Measurements from ENCODE around the gene AGRN.
"Not testable (repeated sequence)": the region's sequence is repeated elsewhere in the genome, so short reads cannot be mapped to it uniquely, and the experiment has no call there.

The AGRN gene

DNA sequence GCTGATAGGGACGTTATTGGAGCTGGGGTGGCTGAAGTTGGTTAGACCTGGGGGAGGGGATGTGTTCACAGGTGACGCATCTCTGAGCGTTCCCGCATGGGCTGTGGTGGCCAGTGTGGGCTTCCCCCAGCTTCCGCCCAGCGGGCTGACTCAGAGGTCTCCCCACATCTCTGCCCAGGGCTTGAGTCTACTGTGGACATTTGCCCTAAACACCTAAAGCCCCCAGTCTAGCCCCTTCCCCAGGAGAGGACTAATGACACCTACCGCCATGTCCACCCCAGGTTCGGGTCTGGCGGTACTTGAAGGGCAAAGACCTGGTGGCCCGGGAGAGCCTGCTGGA lies 2.0 kb downstream of the AGRN start:
- DNase-seq = no peak

DNA sequence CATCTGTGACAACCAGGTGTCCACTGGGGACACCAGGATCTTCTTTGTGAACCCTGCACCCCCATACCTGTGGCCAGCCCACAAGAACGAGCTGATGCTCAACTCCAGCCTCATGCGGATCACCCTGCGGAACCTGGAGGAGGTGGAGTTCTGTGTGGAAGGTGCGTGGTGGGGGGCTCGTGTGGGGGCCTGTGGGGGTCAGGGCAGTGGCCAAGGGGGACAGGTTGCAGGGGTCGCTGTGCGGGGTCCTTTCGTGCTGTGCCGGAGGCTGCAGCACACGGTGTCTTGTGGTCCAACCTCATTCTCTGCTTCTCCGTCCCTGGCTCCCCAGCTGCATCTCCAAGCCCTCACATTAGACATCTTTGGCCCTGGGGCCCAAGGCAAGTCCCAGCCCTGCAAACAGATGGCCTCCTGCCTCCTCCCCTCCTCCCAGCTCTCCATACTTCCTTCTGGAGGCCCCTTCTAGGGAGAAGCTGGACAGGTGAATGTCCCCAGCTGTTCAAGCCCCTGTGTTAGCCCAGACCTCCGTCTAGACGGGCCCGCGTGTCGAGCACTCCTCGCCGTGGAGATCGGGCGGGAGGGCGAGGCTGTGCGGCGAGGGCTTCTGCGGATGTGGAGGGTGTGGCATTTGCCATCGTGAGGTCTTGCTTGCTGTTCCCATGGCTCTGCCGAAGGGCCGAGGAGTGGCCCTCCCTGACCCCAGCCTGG lies 2.5 kb downstream of the AGRN start:
- no peak for DNase-seq

DNA sequence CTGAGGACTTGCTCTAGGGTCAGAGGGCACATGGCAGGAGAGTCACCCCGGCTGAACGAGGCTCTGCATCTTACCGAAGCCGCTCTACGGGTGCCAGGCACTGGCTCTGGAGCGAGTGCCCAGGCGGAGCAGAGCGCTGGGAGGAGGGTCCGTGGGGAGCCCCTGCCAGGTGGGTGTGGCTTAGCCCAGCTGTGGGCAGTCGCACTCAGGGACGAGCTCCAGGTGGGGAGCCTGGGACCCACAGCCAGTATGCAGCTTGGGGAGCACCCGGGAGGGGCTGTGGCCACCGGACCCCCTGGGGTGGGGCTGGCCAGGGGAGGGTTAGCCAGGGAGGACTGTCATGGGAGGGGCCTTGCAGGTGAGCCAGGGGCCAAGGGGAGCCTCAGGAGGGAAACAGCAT lies 3.8 kb downstream of the AGRN start:
- DNase-seq = no peak

DNA sequence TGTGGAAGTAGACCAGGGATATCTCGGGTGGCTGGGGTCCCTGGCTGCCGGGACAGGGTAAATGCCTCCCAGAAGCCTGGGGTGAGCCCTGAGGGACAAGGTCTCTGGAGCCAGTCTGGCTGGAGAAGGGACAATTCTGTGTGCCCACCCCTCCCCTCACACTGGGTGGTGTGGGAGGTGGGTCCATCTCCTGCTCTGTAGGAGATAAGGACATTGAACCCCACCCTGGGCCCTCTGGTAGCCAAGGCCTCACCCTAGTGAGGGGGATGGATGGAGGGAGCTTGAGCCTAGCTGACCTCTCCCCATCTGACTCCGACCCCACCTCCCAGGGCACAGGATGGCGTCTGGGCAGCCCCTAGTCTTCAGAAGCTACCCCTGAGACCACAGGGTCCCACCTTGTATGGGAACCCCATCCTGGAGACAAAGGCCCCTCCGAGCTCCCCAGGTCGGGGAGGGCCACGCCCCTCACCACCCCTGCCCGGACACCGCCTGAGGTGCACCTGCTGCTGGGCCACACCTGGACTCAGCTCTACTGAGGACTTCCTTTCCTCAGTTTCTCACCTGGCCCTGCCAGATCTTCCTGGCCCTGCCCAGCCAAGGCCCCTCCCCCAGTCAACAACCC lies 4.3 kb downstream of the AGRN start:
- DNase-seq = no peak

DNA sequence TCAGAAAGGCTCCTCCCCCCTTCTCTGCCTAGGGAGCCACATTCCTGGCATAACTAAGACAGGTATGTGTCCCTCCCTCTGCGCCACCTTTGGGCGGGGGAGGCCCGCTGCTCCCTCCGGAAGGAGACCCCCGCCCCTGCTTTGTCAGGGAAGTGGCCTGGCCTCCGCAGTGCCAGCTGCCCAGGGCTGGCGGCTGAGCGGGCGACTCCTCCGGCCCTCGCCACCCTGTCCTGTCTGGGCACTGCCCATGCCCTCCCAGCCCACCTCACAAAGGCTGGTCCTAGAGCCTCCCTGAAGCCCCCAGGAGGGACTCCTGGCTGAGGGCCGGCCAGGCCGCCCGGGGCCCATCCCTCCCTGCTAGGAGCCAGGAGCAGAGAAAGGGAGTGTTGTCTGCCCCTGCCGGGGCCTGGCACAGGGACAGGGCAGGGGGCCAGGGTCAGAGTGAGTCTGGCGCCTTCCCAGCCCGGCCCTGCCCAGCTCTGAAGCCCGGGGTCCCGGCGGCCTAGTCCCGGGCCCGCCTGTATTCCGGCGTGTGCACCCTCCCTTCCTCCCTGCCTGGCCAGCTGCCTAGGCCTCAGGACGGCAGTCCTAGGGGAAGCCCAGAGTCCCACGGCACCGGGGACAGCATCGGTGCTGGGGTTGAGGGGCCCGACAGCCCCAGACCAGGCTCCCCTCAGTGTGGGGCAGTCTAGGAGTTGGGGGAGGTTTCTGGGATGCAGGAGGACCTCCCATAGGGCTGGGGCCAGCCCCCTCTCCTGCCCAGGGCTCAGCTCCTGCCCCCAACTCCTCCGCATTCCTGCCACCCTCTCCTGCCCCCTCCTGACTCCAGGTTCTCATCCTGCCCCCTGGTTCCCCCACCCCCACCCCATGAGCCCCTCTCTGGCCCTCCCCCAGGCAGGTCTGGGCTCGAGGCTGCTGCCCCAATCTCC lies 5.1 kb downstream of the AGRN start:
- DNase-seq = no peak

DNA sequence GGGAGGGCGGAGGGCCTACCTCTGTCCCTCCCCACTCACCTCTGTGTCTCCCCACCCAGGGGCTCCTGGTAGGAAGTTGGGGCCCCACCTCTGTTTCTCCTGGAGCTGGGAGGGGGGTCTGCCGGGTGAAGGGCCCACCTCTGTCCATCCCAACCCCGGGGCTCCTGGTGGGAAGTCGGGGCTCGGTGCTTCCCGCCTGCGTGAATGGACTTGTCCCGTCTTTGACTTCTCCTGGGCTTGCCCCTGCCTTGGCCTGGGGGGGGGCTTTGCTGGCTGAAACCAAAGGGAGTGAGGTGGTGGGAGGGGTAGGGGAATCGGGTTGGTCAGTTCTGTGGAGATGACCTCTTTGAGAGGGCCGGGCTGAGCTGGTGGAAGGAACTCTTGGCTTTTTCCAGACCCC lies 5.8 kb downstream of the AGRN start:
- DNase-seq = no peak

DNA sequence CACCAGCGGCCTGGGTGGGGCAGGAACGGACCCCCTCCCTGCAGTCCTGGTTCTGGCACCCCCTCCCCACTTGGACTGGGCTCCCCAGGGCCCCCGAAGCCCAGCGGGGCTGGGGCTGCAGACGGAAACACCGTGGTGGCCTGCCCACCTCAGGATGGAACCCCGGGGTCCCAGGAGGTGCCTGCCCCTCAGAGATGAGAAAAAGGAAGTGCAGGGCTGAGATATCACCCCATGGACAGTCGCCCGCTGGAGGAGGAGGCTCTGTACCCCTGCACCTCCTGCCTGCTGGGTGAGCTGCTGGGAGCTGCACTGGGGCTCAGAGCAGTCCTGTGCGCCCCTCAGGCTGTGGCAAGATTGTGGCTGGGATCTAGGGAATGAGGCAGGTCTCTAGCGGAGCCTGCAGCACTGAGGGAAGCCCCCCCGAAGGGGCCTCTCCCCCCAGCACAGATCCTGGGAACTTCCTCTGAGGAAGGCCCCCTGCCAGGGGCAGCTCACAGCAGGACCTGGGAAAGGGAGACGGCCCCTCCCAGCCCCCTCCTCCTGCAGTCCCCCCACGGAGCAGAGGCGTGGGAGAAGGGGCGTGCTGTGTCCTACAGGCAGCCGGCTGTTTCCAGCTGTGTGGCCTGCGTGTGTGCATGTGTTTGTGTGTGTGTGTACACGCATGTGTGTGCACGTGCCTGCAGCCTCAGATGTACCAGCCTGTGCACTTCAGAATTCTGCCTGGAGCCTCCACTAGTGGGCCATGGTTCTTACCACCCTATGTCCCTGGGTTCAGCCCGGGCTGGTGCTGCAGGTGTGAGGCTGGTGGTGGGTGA lies 6.9 kb downstream of the AGRN start:
- DNase-seq = no peak

DNA sequence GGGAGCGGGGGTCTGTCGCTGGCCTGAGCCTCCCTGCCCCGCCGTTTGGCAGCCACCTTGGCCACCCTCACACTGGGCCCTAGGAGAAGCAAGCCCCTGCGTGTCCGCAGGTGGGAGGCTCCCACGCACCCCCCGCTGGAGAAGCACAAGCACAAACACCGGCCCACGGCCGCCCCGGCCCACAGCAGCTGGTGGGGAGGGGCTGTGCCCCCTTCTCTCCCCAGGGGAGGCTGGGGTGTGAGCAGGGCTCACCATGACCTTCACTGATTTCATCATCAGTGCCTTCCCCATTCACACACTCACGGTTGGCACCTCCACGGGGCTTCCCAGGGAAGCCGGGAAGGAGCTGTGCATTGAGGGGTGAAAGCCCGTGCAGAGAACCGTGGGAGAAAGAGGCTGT lies 7.9 kb downstream of the AGRN start:
- no peak for DNase-seq

DNA sequence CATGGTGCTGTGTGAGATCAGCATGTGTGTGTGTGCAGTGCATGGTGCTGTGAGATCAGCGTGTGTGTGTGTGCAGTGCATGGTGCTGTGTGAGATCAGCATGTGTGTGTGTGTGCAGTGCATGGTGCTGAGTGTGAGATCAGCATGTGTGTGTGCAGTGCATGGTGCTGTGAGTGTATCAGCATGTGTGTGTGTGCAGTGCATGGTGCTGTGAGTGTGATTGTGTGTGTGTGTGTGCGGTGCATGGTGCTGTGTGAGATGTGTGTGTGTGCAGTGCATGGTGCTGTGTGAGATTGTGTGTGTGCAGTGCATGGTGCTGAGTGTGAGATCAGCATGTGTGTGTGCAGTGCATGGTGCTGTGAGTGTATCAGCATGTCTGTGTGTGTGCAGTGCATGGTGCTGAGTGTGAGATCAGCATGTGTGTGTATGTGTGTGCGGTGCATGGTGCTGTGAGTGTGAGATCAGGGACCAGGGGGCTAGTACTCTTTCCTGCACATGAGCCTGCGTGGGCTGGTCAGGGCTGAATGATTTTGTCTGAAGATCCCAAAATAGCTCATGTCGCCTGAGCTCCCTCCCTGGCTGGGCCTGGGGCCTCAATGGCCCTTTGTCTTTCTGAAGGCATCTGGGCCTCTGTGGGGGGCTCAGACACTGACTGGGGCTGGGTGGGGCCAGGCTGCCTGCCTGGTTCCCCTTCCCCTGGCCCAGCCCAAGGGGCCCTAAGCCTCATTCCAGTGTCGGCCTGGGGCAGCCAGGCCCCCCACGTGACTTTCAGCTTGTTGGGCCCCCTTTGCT lies 11.1 kb downstream of the AGRN start:
- DNase-seq = not testable (repeated sequence)

DNA sequence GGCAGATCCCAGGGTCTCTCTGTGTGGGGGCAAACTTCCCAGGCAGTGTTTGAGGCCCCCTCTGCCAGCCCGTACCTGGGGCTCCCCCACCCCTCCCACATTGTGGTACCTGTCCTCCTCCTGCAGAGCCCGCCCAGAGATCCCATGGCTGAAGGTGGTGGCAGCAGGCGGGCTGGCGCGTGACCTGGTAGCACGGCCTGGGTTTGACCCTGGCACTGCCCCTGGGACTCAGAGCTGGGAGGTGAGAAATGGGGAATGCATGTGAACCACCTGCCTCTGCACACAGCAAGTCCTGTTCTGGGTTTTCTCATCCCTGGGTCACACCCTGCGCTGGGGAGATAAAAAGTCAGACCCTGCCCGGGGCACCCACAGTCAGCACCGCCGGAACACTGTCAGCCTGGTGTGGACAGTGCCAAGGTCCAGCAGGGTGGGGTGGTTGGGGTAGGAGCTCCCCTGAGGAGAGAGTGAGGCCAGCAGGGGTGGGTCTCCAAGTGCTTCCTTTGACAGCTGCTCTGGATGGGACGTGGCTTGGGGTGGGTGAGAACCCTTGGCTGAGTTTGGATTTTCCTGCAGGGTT lies 11.8 kb downstream of the AGRN start:
- no peak for DNase-seq

DNA sequence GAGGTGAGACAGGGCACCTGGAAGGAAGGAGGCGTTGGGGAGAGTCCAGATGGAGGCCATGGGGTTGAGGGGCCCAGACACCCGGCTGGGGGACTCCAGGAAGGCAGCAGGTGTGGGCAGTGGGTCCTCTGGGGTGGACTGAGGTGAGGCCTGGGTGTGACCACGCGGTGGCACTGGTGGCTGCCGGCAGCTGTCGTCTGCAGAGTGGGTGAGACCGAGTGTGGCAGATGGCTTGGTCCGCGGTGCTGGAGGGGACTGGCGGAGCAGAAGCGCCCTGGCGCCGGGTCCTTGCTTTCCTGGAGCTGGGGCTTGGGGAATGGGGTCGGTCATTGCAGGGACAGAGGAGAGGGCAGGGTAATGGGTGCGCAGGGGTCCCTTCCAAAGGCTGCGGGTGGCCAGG lies 12.5 kb downstream of the AGRN start:
- DNase-seq = no peak

DNA sequence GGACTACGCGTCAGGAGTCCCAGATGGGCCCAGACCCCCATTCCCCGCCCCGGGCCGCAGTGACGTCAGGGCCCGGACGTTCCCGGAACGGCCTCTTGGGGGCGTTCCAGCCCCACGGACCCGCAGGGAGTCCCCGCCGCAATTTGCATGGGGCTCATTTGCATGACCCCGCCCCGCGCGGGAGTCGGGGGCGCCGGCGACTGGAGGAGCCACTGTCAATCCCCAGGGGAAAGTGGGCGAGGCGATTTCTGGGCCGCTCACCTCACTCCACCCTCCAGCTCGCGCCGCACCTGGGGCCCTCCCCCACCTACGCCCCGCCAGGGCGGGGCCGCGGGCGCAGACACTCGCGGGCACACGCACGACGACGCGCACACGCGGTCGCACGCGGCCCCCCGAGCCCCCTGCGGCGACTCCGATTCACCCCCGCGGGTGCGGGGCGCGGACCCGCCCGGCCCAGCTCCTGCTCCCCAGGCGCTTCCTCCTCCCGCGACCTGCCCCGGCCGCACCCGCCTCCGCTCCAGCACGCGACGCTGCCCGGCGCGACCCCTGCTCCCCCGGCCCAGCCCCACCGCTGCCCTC lies 13.2 kb downstream of the AGRN start:
- peak; percentile 92 for DNase-seq

DNA sequence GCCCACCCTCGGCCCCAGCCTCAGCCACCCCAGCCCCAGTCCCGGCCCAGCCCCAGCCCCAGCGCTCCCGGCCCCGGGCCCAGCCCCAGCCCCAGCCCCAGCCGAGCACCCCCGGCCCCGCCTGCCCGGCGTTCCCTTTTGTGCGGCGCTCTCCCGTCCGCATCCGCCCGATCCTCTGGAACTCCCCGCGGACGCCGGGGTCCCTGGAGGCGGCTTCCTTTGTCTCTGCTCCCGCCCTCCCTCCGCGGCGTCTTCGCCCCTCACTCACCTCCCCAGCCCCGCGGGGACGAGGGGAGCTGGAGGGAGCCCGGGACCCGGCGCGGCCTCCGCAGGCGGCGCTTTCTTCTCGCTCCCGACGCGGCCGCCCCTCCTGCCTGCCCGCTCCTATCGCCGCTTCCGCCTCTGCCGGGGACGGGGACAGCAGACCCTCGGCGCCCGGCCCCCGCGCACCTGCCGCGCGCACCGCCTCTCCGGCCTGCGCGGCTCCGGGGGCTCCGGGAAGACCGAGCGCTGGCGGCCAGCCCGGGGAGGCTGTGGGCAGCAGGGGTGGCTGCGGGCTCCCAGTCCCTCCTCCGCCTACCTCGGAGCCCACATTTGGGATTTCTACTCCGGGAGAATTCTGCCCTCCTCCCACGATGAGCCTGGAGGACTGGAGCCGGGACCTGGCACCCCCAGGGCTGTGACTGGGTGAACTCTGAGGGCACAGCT lies 14.0 kb downstream of the AGRN start:
- DNase-seq = no peak

DNA sequence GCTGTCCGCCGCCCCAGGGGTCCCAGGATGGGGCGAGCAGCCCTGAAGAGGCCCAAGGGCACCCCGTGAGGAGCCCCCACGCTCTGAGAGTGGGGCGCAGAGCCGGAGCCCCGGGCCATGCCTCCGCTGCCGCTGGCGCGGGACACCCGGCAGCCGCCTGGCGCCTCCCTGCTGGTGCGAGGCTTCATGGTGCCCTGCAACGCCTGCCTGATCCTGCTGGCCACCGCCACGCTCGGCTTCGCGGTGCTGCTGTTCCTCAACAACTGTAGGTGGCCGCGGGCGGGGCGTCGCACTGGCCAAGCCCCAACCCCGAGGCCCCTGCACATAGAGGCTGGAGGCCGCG lies 14.5 kb downstream of the AGRN start:
- no peak for DNase-seq

DNA sequence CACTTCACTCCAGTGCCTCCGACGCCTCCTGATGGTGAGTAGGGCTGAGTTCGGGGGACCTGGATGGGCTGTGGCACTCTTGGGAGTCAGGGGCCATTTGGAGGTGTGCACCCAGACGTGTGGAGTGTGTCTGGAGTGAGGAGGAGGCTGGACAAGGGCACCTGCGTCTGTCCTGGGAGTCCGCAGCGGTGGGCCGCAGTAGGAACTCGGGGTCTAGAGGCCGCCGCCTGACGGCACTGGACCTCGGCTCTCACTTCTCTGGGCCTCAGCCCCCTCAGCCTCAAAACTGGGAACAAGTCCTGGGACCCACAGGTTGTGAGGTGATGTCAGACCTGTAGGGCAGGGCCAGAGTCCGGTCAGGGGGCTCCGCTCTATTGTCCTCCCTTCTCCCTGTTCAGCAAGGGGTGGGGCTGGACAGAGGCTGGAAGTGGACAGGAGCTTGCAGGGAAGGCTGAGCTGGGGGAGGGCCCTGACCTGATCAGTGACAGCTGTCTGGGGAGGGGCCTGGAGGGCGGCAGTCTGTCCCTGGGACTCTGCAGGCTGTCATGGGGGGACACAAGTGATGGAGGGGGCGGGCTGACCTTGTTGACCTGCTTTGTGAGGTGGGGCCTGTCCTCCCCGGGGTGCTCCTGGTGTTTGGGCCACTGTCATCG lies 15.5 kb downstream of the AGRN start:
- no peak for DNase-seq

DNA sequence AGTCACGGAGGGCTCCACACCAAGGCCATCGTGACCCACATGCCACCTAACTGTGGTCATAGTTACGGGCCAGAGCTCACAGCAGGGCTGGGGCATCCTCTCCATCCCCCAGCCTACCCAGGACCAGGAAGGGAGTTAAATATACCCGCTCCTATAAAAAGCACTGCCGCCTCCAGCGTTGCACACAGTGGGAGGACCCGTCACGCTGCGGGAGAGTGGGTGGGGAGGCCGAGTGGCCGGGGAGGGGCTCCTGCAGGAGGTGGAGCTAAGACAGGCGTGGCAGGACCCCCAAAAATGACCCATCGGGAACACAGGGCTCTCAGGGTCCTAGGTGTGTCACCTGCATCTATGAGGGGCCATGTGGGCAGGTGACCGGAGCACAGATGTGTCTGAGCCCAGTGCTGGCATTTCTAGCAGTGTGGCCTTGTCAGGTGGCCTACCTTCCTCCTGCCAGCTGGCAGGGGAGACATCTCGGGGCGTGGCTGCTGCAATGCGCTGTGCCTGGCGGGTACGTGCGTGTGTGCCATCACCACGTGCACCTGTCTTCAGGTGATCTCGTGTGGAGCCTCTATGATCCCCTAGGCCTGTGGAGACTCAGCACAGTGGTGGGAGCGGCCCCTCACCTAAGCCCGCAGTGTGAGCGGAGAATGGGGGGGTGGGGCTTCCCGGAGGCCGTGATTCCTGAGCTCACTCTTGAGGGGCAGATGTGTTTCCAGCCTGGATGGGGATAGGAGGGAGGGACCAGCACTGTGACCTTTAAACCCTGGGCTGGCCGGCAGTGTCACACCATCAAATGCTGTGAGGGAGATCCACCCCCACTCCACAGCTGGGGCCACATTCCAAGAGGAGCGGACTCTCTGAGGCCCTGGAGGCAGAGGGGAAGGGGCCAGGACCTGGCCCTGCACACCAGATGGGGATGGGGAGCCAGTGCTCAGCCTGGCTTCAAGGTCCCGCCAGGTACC lies 17.7 kb downstream of the AGRN start:
- DNase-seq = no peak

DNA sequence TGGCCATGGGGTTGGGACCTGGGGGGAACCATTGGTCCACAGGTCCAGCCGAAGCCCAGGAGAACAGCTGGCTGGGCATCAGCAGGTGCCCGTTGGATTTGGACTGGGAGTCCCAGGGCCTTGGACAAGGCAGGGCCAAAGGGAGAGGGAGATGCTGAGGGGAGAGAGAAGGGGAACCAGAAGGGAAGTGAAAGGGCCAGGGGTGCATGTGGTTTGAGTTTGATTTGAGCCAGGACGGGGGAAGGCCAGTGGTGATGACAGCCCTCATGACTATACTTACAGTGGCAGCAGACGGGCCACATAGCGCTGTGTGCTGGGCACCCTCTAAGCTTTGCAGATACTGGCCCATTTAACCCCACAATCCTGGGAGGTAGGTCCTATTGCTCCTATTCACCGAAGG lies 18.8 kb downstream of the AGRN start:
- no peak for DNase-seq

DNA sequence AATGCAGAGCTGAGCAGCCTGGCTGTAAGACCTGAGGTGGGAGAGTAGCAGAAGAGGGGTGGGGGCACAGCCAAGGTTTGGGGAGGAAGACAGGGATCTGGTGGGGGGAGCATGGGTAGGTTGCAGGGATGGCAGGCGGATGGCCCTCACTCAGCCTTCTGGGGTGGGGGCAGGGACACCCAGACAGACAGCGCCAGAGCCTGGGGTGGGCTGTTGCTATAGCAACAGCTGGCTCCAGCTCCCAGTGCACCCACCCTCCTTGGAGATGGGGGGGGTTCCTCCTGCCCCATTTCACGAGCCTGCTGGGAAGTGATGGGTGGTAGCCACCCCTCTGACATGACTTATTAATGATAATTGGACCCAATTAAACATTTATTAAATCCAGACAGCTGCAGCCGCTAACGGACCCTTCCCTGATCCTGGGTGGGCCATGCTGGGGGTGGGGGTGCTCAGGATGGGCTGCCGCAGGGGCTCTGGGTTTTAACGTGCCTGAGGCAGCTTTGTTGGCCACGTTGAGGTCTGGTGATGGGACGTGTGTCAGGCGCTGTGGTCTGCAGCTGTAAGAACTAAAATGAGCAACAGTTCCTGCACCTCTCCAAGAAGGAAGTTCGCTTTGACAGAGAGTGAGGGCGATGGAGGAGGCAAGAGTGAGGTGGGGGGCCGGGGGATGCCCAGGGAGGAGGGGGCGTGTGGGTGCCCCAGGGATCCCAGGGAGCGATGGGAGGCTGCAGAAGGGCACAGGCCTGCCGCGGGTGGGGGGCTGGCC lies 19.4 kb downstream of the AGRN start:
- no peak for DNase-seq

All from stimulated activated CD4-positive, alpha-beta T cell treated with anti-CD3 and anti-CD28 coated beads, Interleukin-4, amount 100 ng/mL, for 24 hours (primary cell).